HL-60 (cell line): ENCODE data around the gene AKT1S1.

Experiments used
- DNase-seq, 2 experiments: peaks; one replicate each; pipeline ENCODE4 v3.0.0-alpha.2; 2010 to 2020; ENCODE audit warnings: low read depth in 1 of 2, low spot score in 1 of 2
- H3K27ac ChIP-seq: fragments of 250-450 bp; sonication (Bioruptor Pico); replicated peaks from 2 replicates; pipeline ENCODE4 v1.5.1; 2020; ENCODE audit warnings: mild to moderate bottlenecking, moderate library complexity
- H3K27me3 ChIP-seq: fragments of 250-450 bp; sonication (Bioruptor Pico); 2 replicates; pipeline ENCODE4 v1.5.1; 2021; ENCODE audit warnings: mild to moderate bottlenecking, moderate library complexity; ENCODE audit not compliant: insufficient read depth, poor library complexity, severe bottlenecking
- H3K4me3 ChIP-seq: replicated peaks from 2 replicates; pipeline ENCODE4 v1.5.1; 2011; ENCODE audit warnings: mild to moderate bottlenecking, control low read depth, low read length; ENCODE audit not compliant: insufficient read depth
- CTCF ChIP-seq: IDR thresholded peaks from one replicate; pipeline ENCODE4 v1.5.1; 2011; ENCODE audit warnings: low read length, control low read depth, inconsistent platforms; ENCODE audit not compliant: insufficient read depth
- GABPA ChIP-seq: IDR thresholded peaks from 2 replicates; pipeline ENCODE4 v1.6.1; 2012; ENCODE audit warnings: low read depth
- POLR2AphosphoS5 ChIP-seq: IDR thresholded peaks from 2 replicates; pipeline ENCODE4 v1.6.1; 2012; ENCODE audit warnings: low read depth
- REST ChIP-seq: IDR thresholded peaks from 2 replicates; pipeline ENCODE4 v1.6.1; 2012; ENCODE audit warnings: low read depth; ENCODE audit not compliant: insufficient replicate concordance
- SPI1 ChIP-seq: IDR thresholded peaks from 2 replicates; pipeline ENCODE4 v1.6.1; 2012; ENCODE audit warnings: low read depth, mild to moderate bottlenecking, borderline replicate concordance

The AKT1S1 gene

DNA sequence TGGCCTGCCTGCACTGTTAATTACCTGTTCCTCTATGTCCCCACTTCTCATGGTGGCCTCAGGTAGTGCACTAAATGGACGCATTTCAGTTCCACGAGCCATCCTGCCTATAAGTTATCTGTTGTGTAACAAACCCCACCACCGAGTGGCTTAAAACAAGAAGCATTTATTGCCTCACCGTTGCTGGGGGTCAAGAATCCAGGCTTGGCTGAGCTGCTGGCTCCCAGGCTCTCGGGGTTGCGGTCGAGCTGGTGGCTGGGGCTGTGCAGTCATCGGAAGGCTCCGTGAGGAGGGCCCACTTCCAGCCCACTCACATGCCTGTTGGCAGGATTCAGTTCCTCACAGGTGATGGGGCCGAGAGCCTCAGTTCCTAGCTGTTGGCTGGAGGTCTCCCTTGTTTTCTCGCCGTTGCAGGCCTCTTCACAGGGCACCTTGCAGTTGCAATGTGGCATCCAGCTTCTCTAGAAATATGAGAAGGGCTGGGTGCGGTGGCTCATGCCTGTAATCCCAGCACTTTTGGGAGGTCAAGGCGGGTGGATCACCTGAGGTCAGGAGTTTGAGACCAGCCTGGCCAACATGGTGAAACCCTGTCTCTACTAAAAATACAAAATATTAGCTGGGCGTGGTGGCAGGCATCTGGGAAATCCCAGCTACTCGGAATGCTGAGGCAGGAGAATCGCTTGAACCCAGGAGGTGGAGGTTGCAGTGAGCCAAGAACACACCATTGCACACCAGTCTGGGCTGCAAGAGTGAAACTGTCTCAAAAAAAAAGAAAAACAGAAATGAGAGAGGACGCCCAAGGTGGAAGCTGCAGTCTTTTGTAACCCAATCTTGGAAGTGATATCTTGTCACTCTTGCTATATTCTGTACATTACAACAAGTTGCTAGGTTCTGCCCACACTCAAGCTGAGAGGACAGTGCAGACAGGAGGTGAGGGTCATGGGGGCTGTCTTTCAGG lies 32.7 kb downstream of the AKT1S1 start:
- H3K27ac ChIP-seq, result peak overlapping the region; percentile 47
- TF ChIP-seq GABPA, result no peak
- no peak for TF ChIP-seq CTCF
- TF ChIP-seq POLR2AphosphoS5, result no peak
- no peak for TF ChIP-seq REST
- no peak for TF ChIP-seq SPI1
- no peaks in the 10 kb centered on the region for H3K27me3 ChIP-seq
- peak in 1 of 2 experiments; percentile 85 for DNase-seq
- no peak overlapping the region for H3K4me3 ChIP-seq

- peak in 1 of 2 experiments; percentile 48 for DNase-seq
- no peak overlapping the region for H3K4me3 ChIP-seq
- TF ChIP-seq REST, result no peak
- no peak for TF ChIP-seq POLR2AphosphoS5
- no peak for TF ChIP-seq CTCF
- peak; percentile 20; the same call in 1 of the 2 replicates for TF ChIP-seq SPI1
- TF ChIP-seq GABPA, result no peak
- H3K27ac ChIP-seq, result 0 out of 2 replicates have a peak overlapping the region, but pooled peaks have one; percentile 15
- H3K27me3 ChIP-seq, result no peaks in the 10 kb centered on the region
Observed at GRCh38 chr19:49843265-49843664, 33.9 kb downstream of the AKT1S1 start.

GRCh38 chr19:49840736-49841249 lies 36.4 kb downstream of the AKT1S1 start:
- TF ChIP-seq CTCF, result no peak
- no peak for TF ChIP-seq GABPA
- TF ChIP-seq POLR2AphosphoS5, result no peak
- TF ChIP-seq REST, result no peak
- TF ChIP-seq SPI1, result no peak
- Histone ChIP-seq H3K27me3 (no peaks in the 10 kb centered on the region), H3K4me3 (no peak overlapping the region), H3K27ac (no peak overlapping the region)
- no peak for DNase-seq
